HUDEP-2 (cell line): ENCODE measurements around the gene BAIAP2L1.
A peak's percentile ranks its signal among the peaks of the same experiment; 100 is the strongest.
"Not testable (repeated sequence)": the region's sequence is repeated elsewhere in the genome, so short reads cannot be mapped to it uniquely, and the experiment has no call there.

ENCODE experiments used
- DNase-seq, 76 experiments: peaks; one replicate each; lab custom pipeline; 2025; ENCODE audit not compliant: unreplicated experiment in 76 of 76; lab: John Stamatoyannopoulos, UW

BAIAP2L1 gene

GRCh38 chr7:98324782-98325181, 76.1 kb downstream of the BAIAP2L1 start:
- DNase-seq = no peak

DNA sequence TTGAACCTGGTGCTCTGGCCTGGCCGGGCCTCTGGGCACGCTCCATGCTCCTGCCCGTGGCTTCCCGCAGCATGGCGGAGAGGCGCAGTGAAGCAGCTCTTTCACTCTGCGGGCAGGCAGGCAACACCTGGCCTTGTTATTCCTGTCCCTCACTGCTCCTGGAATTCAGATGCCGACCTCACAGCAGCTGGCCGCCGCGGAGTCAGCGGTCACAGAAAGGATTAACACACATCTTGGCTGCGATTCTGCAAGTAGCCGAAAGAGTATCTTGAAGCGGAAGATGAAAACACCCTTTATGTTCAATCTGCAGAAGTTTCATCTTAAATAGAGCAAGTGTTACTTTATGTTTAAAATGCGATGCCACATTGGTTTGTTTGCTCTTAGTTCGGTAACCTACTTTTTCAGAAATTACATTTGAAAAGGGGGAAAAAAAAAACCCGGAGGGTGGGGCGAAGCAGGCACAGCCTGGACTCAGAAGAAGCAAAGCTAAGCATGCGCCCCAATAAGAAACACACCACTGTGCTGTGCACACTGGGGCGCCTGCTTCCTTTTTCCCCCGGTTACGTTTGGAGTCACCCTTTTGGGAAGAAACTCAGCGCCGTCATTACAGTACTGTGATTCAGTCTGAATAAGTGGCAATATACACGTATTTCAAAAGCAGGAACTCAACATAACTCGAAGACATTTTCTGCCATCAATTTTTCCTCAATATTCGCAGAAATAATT, 77.1 kb downstream of the BAIAP2L1 start:
- no peak for DNase-seq

GRCh38 chr7:98322331-98323270, 78.3 kb downstream of the BAIAP2L1 start:
- no peak for DNase-seq

GRCh38 chr7:98321301-98321700, 79.6 kb downstream of the BAIAP2L1 start:
- no peak for DNase-seq

DNA sequence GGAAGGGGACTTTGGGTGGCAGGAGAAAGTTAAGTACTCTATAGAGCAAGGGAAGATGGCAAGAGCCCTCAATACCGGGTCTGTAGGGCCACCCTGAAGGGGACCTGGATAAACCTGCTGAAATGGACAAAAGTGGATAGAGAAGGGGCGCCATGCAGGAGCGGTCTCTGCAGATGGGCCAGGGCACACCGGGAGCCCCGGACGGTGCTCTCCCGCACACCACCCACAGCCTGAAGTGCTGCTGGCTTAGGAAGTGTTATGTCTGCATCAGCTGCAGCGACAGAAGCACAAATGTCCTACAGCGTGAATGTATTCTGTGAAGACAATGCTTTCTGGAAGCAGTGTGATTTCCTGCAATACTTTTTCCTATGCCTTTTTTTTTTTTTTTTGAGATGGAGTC, 81.7 kb downstream of the BAIAP2L1 start:
- DNase-seq = no peak

DNA sequence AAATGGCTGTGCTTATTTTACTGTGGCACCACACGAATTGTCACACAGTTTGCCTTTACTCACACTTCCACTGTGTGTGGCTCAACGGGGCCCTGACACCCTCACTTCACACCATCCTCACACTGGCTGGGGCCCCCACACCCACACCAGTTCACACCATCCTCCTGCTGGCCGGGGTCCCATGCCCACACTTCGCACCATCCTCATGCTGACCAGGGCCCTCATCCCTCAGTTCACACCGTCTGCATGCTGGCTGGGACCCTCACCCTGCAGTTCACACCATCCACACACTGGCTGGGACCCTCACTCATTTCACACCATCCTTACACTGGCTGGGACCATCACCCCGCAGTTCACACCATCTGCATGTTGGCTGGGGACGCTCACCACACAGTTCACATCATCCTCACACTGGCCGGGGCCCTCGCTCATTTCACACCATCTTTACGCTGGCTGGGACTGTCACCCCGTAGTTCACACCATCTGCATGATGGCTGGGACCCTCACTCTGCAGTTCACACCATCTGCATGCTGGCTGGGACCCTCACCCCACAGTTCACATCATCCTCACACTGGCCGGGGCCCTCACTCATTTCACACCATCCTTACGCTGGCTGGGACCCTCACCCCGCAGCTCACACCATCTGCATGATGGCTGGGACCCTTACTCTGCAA, 83.4 kb downstream of the BAIAP2L1 start:
- DNase-seq = no peak

- DNase-seq = not testable (repeated sequence)
Observed at GRCh38 chr7:98315994-98316527, 84.8 kb downstream of the BAIAP2L1 start.

- peak in 17 of 76 experiments; percentile 5 to 59 (median 19) for DNase-seq
Observed at GRCh38 chr7:98315318-98315993, 85.4 kb downstream of the BAIAP2L1 start.

- DNase-seq = no peak
Observed at GRCh38 chr7:98314469-98314868, 86.4 kb downstream of the BAIAP2L1 start.

- DNase-seq = no peak
Observed at GRCh38 chr7:98312201-98312600, 88.7 kb downstream of the BAIAP2L1 start.

DNA sequence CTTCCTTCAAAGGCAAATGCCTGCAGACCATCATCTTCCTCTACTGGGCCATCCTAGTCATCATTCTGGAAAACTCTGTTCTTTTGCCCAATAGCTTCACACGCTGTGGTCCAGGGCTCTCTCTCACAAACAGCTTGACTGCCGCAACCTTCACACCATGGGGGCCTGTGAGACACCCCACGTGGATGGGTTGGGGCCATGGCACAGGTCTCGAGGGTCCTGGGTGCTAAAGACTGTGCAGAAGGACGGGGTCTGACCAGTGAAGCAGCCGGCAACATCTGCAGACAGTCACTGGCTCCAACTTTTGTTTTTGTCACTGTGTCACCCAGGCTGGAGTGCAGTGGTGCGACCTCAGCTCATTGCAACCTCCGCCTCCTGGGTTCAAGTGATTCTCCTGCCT, 91.3 kb downstream of the BAIAP2L1 start:
- no peak for DNase-seq

DNA sequence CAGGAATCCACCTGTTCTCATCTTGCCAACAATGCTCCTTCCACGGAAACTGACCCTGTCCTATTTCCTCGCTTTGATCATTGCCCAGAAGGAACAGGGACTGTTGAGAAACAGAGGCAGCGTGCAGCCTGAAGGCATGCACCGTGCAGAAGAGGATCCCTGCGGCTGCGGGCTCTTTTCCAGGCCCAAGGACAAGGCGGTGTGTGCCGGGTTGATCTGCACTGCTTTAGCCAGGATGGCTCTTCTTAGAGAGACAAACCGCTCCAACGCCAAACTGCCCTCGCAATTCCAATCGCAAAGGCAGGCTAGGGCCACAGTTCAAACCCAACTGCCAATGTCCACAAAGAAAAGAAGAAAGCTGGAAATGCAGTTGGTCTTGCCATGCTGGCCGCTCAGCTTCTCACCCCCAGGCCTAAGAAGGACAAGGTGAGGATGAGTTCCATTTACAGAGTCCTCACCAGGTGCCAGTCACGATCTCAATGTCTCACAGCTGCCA, 92.9 kb downstream of the BAIAP2L1 start:
- DNase-seq = no peak

DNA sequence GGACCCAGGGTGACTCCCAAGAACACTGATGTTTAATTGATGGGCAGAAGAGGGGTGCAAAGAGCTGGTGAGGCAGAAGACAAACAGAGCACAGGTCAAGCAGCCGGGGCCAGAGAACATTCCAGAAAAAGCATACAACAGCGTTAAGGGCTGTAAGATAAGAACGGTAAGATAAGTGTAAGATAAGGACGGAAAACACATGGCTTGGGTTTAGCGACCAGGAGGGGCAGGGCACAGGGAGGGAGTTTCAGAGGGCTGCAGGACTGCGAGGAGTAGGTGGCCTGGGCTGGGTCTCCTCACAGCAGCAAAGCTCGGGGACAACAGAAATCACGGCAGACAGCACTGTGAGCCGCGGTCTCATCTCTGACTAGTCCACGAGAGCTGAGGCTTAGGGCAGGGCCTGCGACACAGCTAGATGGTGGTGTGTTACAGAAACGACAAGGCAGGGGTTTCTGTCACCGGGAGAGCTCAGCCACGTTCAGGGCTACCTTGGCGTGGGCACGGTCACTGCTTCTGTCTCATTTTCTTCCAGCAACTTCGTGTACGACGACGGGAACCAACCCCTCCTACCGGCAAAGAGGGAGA, 94.8 kb downstream of the BAIAP2L1 start:
- DNase-seq = no peak

DNA sequence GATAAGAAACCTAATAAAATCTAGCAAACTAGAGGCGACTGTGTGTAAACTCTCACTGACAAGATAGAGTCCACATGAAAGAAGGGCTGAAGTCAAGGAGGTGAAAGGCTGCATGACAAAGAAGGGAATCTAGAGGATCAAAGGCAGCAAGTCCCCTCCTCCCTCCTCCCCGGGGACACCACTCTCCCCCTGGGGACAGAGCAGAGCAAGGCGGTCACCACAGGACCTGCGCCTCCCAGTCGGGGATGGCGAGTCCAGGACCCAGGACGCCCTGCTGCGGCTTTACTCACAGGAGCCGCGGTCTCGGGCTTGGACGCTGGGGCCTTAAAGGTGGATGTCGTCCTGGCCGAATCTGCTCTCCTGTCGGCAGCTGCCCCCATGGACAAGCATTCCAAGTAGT, 97.0 kb downstream of the BAIAP2L1 start:
- no peak for DNase-seq

DNA sequence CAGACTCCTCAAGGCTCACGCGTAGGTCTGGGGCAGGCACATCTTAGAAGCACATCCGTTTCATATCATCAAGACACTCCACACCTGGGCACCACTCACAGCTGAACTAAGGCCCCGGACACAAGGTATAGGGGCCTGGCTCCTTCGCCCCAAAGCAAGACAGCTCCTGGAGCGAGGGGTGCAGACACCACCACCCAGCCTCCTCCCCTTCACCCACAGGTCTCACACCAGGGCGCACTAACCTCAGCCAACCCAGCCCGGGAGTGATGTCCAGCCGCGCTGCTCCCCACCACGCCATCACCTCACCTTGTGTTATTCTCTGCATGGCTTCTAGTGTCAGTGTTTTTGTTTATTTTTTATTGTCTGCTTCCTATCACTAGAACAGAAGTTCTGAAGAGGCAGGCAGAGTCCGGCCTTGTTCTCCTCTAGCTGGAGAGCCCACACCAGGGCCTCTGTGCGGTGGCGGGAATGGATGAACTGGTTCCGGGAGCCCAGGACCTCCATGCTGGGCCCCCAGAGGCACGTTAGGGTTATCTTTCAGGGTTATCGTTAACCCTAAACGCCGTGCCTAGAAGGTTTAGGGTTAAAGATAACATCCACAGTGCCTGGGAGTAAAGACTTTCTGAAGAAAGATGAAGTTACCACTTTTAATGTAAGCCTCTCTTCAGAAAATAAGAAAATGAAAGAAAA, 97.6 kb downstream of the BAIAP2L1 start:
- DNase-seq = no peak

GRCh38 chr7:98301693-98302470, 99.0 kb downstream of the BAIAP2L1 start:
- DNase-seq = no peak

GRCh38 chr7:98300595-98301372, 100.1 kb downstream of the BAIAP2L1 start:
- peak in 14 of 76 experiments; percentile 4 to 46 (median 21) for DNase-seq
